HepG2 (cell line): ENCODE results near the gene OBI1. TPM values are rescaled to one million over a fixed set of nuclear protein-coding genes. Genes with fewer than 3 reads are reported as not detected.
A peak's percentile ranks its signal among the peaks of the same experiment; 100 is the strongest.

Experiments
- ASH2L ChIP-seq: fragments of 300-600, 200-600 bp; sonication (generic); IDR thresholded peaks from 2 replicates; pipeline ENCODE4 v1.7.0; 2017; ENCODE audit warnings: low read depth, mild to moderate bottlenecking, moderate library complexity, mixed read lengths, low read length; ENCODE audit not compliant: insufficient read length
- ATF7-NPFF ChIP-seq: sonication (generic); formaldehyde crosslinking; IDR thresholded peaks from 2 replicates; pipeline ENCODE4 v1.8.1; 2023; ENCODE audit warnings: mild to moderate bottlenecking, low read depth, missing genetic modification reagents, moderate library complexity
- BORCS8-MEF2B ChIP-seq: sonication (generic); formaldehyde crosslinking; IDR thresholded peaks from 2 replicates; pipeline ENCODE4 v1.8.0; 2022; ENCODE audit warnings: mild to moderate bottlenecking, missing genetic modification reagents
- CCDC6 ChIP-seq: sonication (generic); formaldehyde crosslinking; IDR thresholded peaks from 2 replicates; pipeline ENCODE4 v1.8.1; 2022; ENCODE audit warnings: mild to moderate bottlenecking, missing genetic modification reagents, moderate library complexity
- CSRNP1 ChIP-seq: sonication (generic); formaldehyde crosslinking; IDR thresholded peaks from 2 replicates; pipeline ENCODE4 v1.8.1; 2023; ENCODE audit warnings: mild to moderate bottlenecking, missing genetic modification reagents
- ELF3 ChIP-seq: IDR thresholded peaks from 2 replicates; pipeline ENCODE4 v1.6.1; 2016; ENCODE audit warnings: missing genetic modification reagents, missing compliant biosample characterization
- IRX3 ChIP-seq: sonication (generic); formaldehyde crosslinking; IDR thresholded peaks from 2 replicates; pipeline ENCODE4 v1.8.1; 2023; ENCODE audit warnings: mild to moderate bottlenecking, low read depth, missing genetic modification reagents, borderline replicate concordance
- KDM2A ChIP-seq: sonication (generic); formaldehyde crosslinking; IDR thresholded peaks from 2 replicates; pipeline ENCODE4 v1.4.0; 2020; ENCODE audit warnings: low read depth, missing genetic modification reagents, borderline replicate concordance
- MAX ChIP-seq: IDR thresholded peaks from 2 replicates; pipeline ENCODE4 v1.6.1; 2012; ENCODE audit warnings: inconsistent platforms
- NFYC ChIP-seq: IDR thresholded peaks from 2 replicates; pipeline ENCODE4 v1.6.1; 2016; ENCODE audit warnings: missing genetic modification reagents, missing compliant biosample characterization
- NONO ChIP-seq, 2 experiments: fragments of 450-650 bp in 1 of 2; sonication (generic) in 1 of 2; formaldehyde crosslinking in 1 of 2; IDR thresholded peaks in 1 of 2; conservative IDR thresholded peaks in 1 of 2; 2 replicates each; pipeline versions ENCODE4 v1.6.1 to v1.8.0; 2017 to 2022; ENCODE audit warnings: mild to moderate bottlenecking in 1 of 2, missing genetic modification reagents in 1 of 2, moderate library complexity in 1 of 2
- REPIN1 ChIP-seq: sonication (generic); formaldehyde crosslinking; IDR thresholded peaks from 2 replicates; pipeline ENCODE4 v1.8.0; 2022; ENCODE audit warnings: missing genetic modification reagents, low read depth, mild to moderate bottlenecking, borderline replicate concordance
- TMF1 ChIP-seq: sonication (generic); formaldehyde crosslinking; IDR thresholded peaks from 2 replicates; pipeline ENCODE4 v1.8.1; 2022; ENCODE audit warnings: low read depth, missing genetic modification reagents
- TOPORS ChIP-seq: sonication (generic); formaldehyde crosslinking; IDR thresholded peaks from 2 replicates; pipeline ENCODE4 v1.8.0; 2023; ENCODE audit warnings: mild to moderate bottlenecking, missing genetic modification reagents
- XRCC5 ChIP-seq: fragments of 200-400 bp; formaldehyde crosslinking; optimal IDR thresholded peaks from 2 replicates; pipeline ENCODE3; 2017; ENCODE audit warnings: mild to moderate bottlenecking, low read length
- ZGPAT ChIP-seq: IDR thresholded peaks from 2 replicates; pipeline ENCODE4 v1.6.1; 2016; ENCODE audit warnings: mild to moderate bottlenecking
- ZNF704 ChIP-seq: sonication (generic); formaldehyde crosslinking; IDR thresholded peaks from 2 replicates; pipeline ENCODE4 v1.8.1; 2023; ENCODE audit warnings: mild to moderate bottlenecking, inconsistent platforms, moderate library complexity, missing genetic modification reagents, borderline replicate concordance
- ZNF747 ChIP-seq: sonication (generic); formaldehyde crosslinking; IDR thresholded peaks from 2 replicates; pipeline ENCODE4 v1.8.1; 2023; ENCODE audit warnings: missing genetic modification reagents, mild to moderate bottlenecking, borderline replicate concordance
- ZNF839 ChIP-seq: sonication (generic); formaldehyde crosslinking; IDR thresholded peaks from 2 replicates; pipeline ENCODE4 v1.4.0; 2020; ENCODE audit warnings: missing genetic modification reagents, mild to moderate bottlenecking, borderline replicate concordance
- polyA plus RNA-seq, 8 experiments: library from polyadenylated mRNA; depleted of rRNA in 3 of 8; stranded (reverse) in 7 of 8; unstranded in 1 of 8; fragments of >200 nt; fragmentation: Illumina TruSeq in 4 of 8; extraction: Trizol in 4 of 8; gene quantifications; 2 replicates each; pipeline versions ENCODE4 v1.2.1 to v1.2.3, GENCODE V29; 2011 to 2016; ENCODE audit warnings: low read depth in 4 of 8, missing spikeins in 1 of 8, mixed read lengths in 1 of 8; ENCODE audit not compliant: insufficient read depth in 1 of 8
- total RNA-seq, 5 experiments: library from RNA; depleted of rRNA; stranded (reverse); fragments of >200 nt; fragmentation: Illumina TruSeq; extraction: Trizol; gene quantifications; 2 replicates each; pipeline ENCODE4 v1.2.3, GENCODE V29; 2016; ENCODE audit warnings: low read depth in 1 of 5
- TF ChIP-seq, protein P1 (sequence below): sonication (generic); formaldehyde crosslinking; IDR thresholded peaks from 2 replicates; pipeline ENCODE4 v1.8.1; 2022; ENCODE audit warnings: mild to moderate bottlenecking, missing genetic modification reagents

The OBI1 gene
- total and polyA plus RNA-seq, 2 of the 13 experiments (the other 11 are each of a cell fraction or from before 2014, with no cell fraction given): 7.8 to 23.5 TPM

DNA sequence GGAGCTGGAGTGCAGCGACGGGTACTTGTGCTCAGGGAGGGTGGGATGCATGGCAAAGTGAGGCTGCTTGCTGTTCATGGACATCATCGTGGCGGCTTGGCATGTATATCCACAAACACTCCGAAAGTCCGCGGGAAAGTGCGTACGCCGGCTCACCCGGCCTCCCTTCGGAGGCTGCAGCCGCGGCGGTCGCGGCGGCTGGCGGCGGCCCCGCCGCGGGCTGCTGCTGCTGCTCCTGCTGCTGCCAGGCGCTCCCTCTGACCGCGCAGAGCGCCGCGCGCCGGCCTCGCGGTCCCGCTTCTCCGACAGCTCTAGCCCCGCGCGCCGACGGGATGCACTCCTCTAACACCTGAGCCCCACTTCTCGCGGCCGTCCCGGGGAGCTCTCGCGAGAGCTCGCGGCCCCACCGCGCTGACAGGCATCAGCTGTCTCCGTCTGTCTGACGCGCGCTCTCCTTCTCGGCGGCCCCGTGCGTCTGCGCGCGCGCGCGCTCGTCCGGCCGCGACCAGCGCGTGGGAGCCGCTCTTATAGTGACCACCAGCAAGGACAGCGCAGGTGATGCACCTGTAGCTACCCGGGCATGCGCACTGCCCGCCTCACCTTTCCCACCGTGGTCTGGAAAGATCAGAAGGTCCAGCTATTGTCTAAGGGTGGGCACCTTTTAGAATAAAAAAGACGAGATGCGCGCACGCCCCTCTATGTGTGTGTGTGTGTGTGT, 55.6 kb downstream of the OBI1 start, which contains the start of gene POU4F1 (continued):
- TF ChIP-seq REPIN1 (CRISPR knock-in tag): 0 out of 2 replicates have a peak, but pooled peaks have one; percentile 45
- 0 out of 2 replicates have a peak, but pooled peaks have one; percentile 35 for TF ChIP-seq ZNF704 (CRISPR knock-in tag)
- peak; percentile 74; the same call in 1 of the 2 replicates for TF ChIP-seq BORCS8-MEF2B (CRISPR knock-in tag)
- TF ChIP-seq XRCC5: peak; percentile 15
- TF ChIP-seq ZGPAT (CRISPR knock-in tag): peak; percentile 53; the same call in 1 of the 2 replicates
- peak; percentile 47 for TF ChIP-seq ASH2L
- peak; percentile 81 for TF ChIP-seq KDM2A (CRISPR knock-in tag)
- 0 out of 2 replicates have a peak, but pooled peaks have one; percentile 69 for TF ChIP-seq TOPORS (CRISPR knock-in tag)
- TF ChIP-seq, protein P1, sequence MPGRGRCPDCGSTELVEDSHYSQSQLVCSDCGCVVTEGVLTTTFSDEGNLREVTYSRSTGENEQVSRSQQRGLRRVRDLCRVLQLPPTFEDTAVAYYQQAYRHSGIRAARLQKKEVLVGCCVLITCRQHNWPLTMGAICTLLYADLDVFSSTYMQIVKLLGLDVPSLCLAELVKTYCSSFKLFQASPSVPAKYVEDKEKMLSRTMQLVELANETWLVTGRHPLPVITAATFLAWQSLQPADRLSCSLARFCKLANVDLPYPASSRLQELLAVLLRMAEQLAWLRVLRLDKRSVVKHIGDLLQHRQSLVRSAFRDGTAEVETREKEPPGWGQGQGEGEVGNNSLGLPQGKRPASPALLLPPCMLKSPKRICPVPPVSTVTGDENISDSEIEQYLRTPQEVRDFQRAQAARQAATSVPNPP (CRISPR knock-in tag): 0 out of 2 replicates have a peak, but pooled peaks have one; percentile 47
- TF ChIP-seq ATF7-NPFF (CRISPR knock-in tag): 0 out of 2 replicates have a peak, but pooled peaks have one; percentile 56
- 0 out of 2 replicates have a peak, but pooled peaks have one; percentile 22 for TF ChIP-seq TMF1 (CRISPR knock-in tag)
- 0 out of 2 replicates have a peak, but pooled peaks have one; percentile 7 for TF ChIP-seq ELF3 (CRISPR knock-in tag)
- TF ChIP-seq ZNF747 (CRISPR knock-in tag): 0 out of 2 replicates have a peak, but pooled peaks have one; percentile 38
- TF ChIP-seq NFYC (CRISPR knock-in tag): no peak
- TF ChIP-seq IRX3 (CRISPR knock-in tag): 0 out of 2 replicates have a peak, but pooled peaks have one; percentile 51
- TF ChIP-seq MAX: peak; percentile 94
- TF ChIP-seq CSRNP1: 0 out of 2 replicates have a peak, but pooled peaks have one; percentile 41
- TF ChIP-seq NONO (IDR thresholded peaks at IDR 0.05): no peak
- TF ChIP-seq NONO (CRISPR knock-in tag; conservative IDR thresholded peaks at IDR 0.05): 0 out of 2 replicates have a peak, but pooled peaks have one; percentile 40
- no peak for TF ChIP-seq ZNF839
- 0 out of 2 replicates have a peak, but pooled peaks have one; percentile 55 for TF ChIP-seq CCDC6 (CRISPR knock-in tag)
